CD4-positive, alpha-beta memory T cell (primary cell): ENCODE results near the gene BRF1. TPM values are rescaled to one million over a fixed set of nuclear protein-coding genes. Genes with fewer than 3 reads are reported as not detected.
A peak's percentile ranks its signal among the peaks of the same experiment; 100 is the strongest.

Source experiments
- CTCF ChIA-PET: fragments of 350-600 bp; sonication (Branson Sonifier 250); formaldehyde crosslinking; loops from one replicate; lab custom pipeline; 2021; ENCODE audit warnings: inconsistent platforms; ENCODE audit not compliant: partially characterized antibody; lab: Charles Lee
- POLR2A ChIA-PET: fragments of 350-600 bp; sonication (Branson Sonifier 250); formaldehyde crosslinking; loops from one replicate; lab custom pipeline; 2021; ENCODE audit not compliant: partially characterized antibody; lab: Charles Lee
- DNase-seq, 5 donors: peaks; one replicate each; pipeline versions ENCODE4 v3.0.0 to v3.0.0-alpha.2; 2020 to 2022; ENCODE audit warnings: mixed read lengths in 1 of 5
- H3K27ac ChIP-seq: one replicate; pipeline ENCODE4 v1.7.0; 2013; ENCODE audit warnings: low read depth, low read length
- H3K27me3 ChIP-seq: 2 replicates; pipeline ENCODE4 v1.7.0; 2013; ENCODE audit warnings: mild to moderate bottlenecking, low read length, moderate library complexity; ENCODE audit not compliant: insufficient read depth
- H3K36me3 ChIP-seq: 2 replicates; pipeline ENCODE4 v1.7.0; 2013; ENCODE audit warnings: mild to moderate bottlenecking, low read length, moderate library complexity; ENCODE audit not compliant: insufficient read depth
- H3K4me1 ChIP-seq: 2 replicates; pipeline ENCODE4 v1.7.0; 2013; ENCODE audit warnings: mild to moderate bottlenecking, low read length, moderate library complexity; ENCODE audit not compliant: insufficient read depth
- H3K4me3 ChIP-seq, 2 donors: one replicate each; pipeline ENCODE4 v1.7.0; 2013; ENCODE audit warnings: low read length in 2 of 2, mild to moderate bottlenecking in 1 of 2
- H3K9me3 ChIP-seq, 2 donors: one replicate each; pipeline ENCODE4 v1.7.0; 2013; ENCODE audit warnings: low read length in 2 of 2, control low read depth in 1 of 2; ENCODE audit not compliant: control insufficient read depth in 1 of 2
- H3K27ac Mint-ChIP-seq, 7 donors: one replicate each; pipeline ENCODE4 v1.8.0; 2020 to 2021; ENCODE audit warnings: mixed read lengths in 7 of 7, mild to moderate bottlenecking in 6 of 7, inconsistent platforms in 3 of 7, moderate library complexity in 3 of 7
- H3K27me3 Mint-ChIP-seq, 2 donors: one replicate each; pipeline ENCODE4 v1.8.0; 2020 to 2021; ENCODE audit warnings: mixed read lengths in 2 of 2
- H3K36me3 Mint-ChIP-seq, 2 donors: one replicate each; pipeline ENCODE4 v1.8.0; 2020 to 2021; ENCODE audit warnings: mixed read lengths in 2 of 2, inconsistent platforms in 1 of 2, mild to moderate bottlenecking in 1 of 2
- H3K4me1 Mint-ChIP-seq, 4 donors: one replicate each; pipeline ENCODE4 v1.8.0; 2020 to 2021; ENCODE audit warnings: mixed read lengths in 4 of 4, mild to moderate bottlenecking in 1 of 4
- H3K4me3 Mint-ChIP-seq, 8 donors: one replicate each; pipeline ENCODE4 v1.8.0; 2020 to 2021; ENCODE audit warnings: mixed read lengths in 8 of 8, mild to moderate bottlenecking in 7 of 8, moderate library complexity in 6 of 8, inconsistent platforms in 3 of 8
- H3K9me3 Mint-ChIP-seq, 8 donors: one replicate each; pipeline ENCODE4 v1.8.0; 2020 to 2021; ENCODE audit warnings: mixed read lengths in 8 of 8, mild to moderate bottlenecking in 5 of 8, inconsistent platforms in 3 of 8, moderate library complexity in 1 of 8
- intact Hi-C: fragments of 100-400 bp; cut with micrococcal nuclease; formaldehyde crosslinking; loops from one replicate; pipeline ENCODE4 v1.15.1; 2023
- polyA plus RNA-seq, 2 donors: library from polyadenylated mRNA; unstranded; fragments of 300-500 nt; fragmentation: Illumina TruSeq; gene quantifications; one replicate each; pipeline ENCODE4 v1.2.3, GENCODE V29; 2021
- total RNA-seq, 2 experiments: library from RNA; stranded (reverse); gene quantifications; one replicate each; pipeline ENCODE4 v1.2.3, GENCODE V29; 2021

Gene BRF1
- total and polyA plus RNA-seq, 4 experiments from 2014 or later, result 3.0 to 56.0 (median 30.0) TPM

- Histone ChIP-seq H3K9me3 (no peaks in the 10 kb centered on the region), H3K36me3 (no peaks in the 10 kb centered on the region), H3K4me3 (no peak overlapping the region), H3K4me1 (peaks cover 47% of the 10 kb centered on the region), H3K27ac (no peak overlapping the region), H3K27me3 (peaks cover 8% of the 10 kb centered on the region)
- Mint-ChIP-seq H3K4me1 (peaks cover 14 to 39% (median 21%) of the 10 kb centered on the region in 4 donors), H3K27me3 (peaks cover 17 to 23% of the 10 kb centered on the region in 2 donors), H3K27ac (peak overlapping the region in 3 of 7 donors; percentile 64 to 91 (median 79)), H3K9me3 (no peaks in the 10 kb centered on the region), H3K36me3 (no peaks in the 10 kb centered on the region), H3K4me3 (peak overlapping the region in 7 of 8 donors; percentile 21 to 74 (median 34))
- DNase-seq, result peak in 1 of 5 donors; percentile 66
- CTCF ChIA-PET, result interaction anchor here (0.6 to 2.0 kb wide), 7 partner anchors 9 to 158 kb away, joined by 3 to 7 read pairs (median 4); partner anchors contain the start of gene JAG2
- POLR2A ChIA-PET, result no interaction called here
- intact Hi-C loops, result loop anchor here (2.0 kb wide), 1 partner anchor 159 kb away; no protein-coding TSS in a partner anchor
Measured at GRCh38 chr14:105193916-105194782, 106.7 kb downstream of the BRF1 start.

GRCh38 chr14:105192866-105193731 lies 107.7 kb downstream of the BRF1 start:
- ChIA-PET POLR2A (no interaction called here), CTCF (interaction anchor here (0.6 to 2.0 kb wide), 5 partner anchors 10 to 159 kb away, joined by 3 to 6 read pairs (median 4); partner anchors contain the start of gene JAG2)
- no peak overlapping the region for H3K4me3 ChIP-seq
- H3K36me3 ChIP-seq, result no peaks in the 10 kb centered on the region
- H3K9me3 Mint-ChIP-seq, result peaks cover 0 to 3% (median 0%) of the 10 kb centered on the region in 8 donors
- no peaks in the 10 kb centered on the region for H3K9me3 ChIP-seq
- no peak for DNase-seq
- no peak overlapping the region for H3K27ac Mint-ChIP-seq
- H3K4me1 Mint-ChIP-seq, result peaks cover 14 to 35% (median 21%) of the 10 kb centered on the region in 4 donors
- H3K36me3 Mint-ChIP-seq, result no peaks in the 10 kb centered on the region
- no peak overlapping the region for H3K27ac ChIP-seq
- peaks cover 47% of the 10 kb centered on the region for H3K4me1 ChIP-seq
- peak overlapping the region in 7 of 8 donors; percentile 11 to 74 (median 54) for H3K4me3 Mint-ChIP-seq
- intact Hi-C loops, result no loop called here
- peaks cover 16 to 17% of the 10 kb centered on the region in 2 donors for H3K27me3 Mint-ChIP-seq
- H3K27me3 ChIP-seq, result peaks cover 8% of the 10 kb centered on the region

GRCh38 chr14:105187935-105188524 lies 112.8 kb downstream of the BRF1 start:
- Mint-ChIP-seq H3K27me3 (peaks cover 4% of the 10 kb centered on the region in 2 donors), H3K9me3 (peaks cover 0 to 4% (median 0%) of the 10 kb centered on the region in 8 donors), H3K4me3 (no peak overlapping the region), H3K27ac (no peak overlapping the region), H3K36me3 (no peaks in the 10 kb centered on the region), H3K4me1 (peaks cover 0 to 7% (median under 1%) of the 10 kb centered on the region in 4 donors)
- H3K4me3 ChIP-seq, result no peak overlapping the region
- no peaks in the 10 kb centered on the region for H3K9me3 ChIP-seq
- H3K4me1 ChIP-seq, result peaks cover 5% of the 10 kb centered on the region
- no peak for DNase-seq
- CTCF ChIA-PET, result interaction anchor here (0.9 to 1.2 kb wide), 3 partner anchors 98 to 164 kb away, joined by 3 to 4 read pairs (median 3); no protein-coding TSS in a partner anchor
- no peak overlapping the region for H3K27ac ChIP-seq
- POLR2A ChIA-PET, result no interaction called here
- H3K36me3 ChIP-seq, result no peaks in the 10 kb centered on the region
- intact Hi-C loops, result no loop called here
- H3K27me3 ChIP-seq, result no peaks in the 10 kb centered on the region

- intact Hi-C loops, result no loop called here
- ChIA-PET POLR2A (no interaction called here), CTCF (interaction anchor here (0.9 kb wide), 1 partner anchor 165 kb away, joined by 3 read pairs; no protein-coding TSS in a partner anchor)
- no peaks in the 10 kb centered on the region for H3K27me3 ChIP-seq
- no peak overlapping the region for H3K27ac ChIP-seq
- no peak for DNase-seq
- Mint-ChIP-seq H3K4me1 (peaks cover 0 to 9% (median 2%) of the 10 kb centered on the region in 4 donors), H3K36me3 (no peaks in the 10 kb centered on the region), H3K4me3 (no peak overlapping the region), H3K9me3 (peaks cover 0 to 4% (median 0%) of the 10 kb centered on the region in 8 donors), H3K27ac (no peak overlapping the region), H3K27me3 (peaks cover 4% of the 10 kb centered on the region in 2 donors)
- H3K4me3 ChIP-seq, result no peak overlapping the region
- peaks cover 3% of the 10 kb centered on the region for H3K4me1 ChIP-seq
- H3K36me3 ChIP-seq, result no peaks in the 10 kb centered on the region
- no peaks in the 10 kb centered on the region for H3K9me3 ChIP-seq
Measured at GRCh38 chr14:105187116-105187515, 113.7 kb downstream of the BRF1 start.

GRCh38 chr14:105185973-105186372 lies 114.8 kb downstream of the BRF1 start:
- intact Hi-C loops, result no loop called here
- CTCF ChIA-PET, result no interaction called here
- POLR2A ChIA-PET, result no interaction called here
- H3K36me3 ChIP-seq, result no peaks in the 10 kb centered on the region
- no peak for DNase-seq
- H3K4me1 Mint-ChIP-seq, result peaks cover 0 to 12% (median 3%) of the 10 kb centered on the region in 4 donors
- H3K9me3 ChIP-seq, result no peaks in the 10 kb centered on the region
- peaks cover 4% of the 10 kb centered on the region in 2 donors for H3K27me3 Mint-ChIP-seq
- H3K4me3 Mint-ChIP-seq, result no peak overlapping the region
- H3K9me3 Mint-ChIP-seq, result peaks cover 0 to 4% (median 0%) of the 10 kb centered on the region in 8 donors
- H3K27ac ChIP-seq, result no peak overlapping the region
- H3K4me1 ChIP-seq, result peaks cover 12% of the 10 kb centered on the region
- H3K36me3 Mint-ChIP-seq, result no peaks in the 10 kb centered on the region
- H3K27me3 ChIP-seq, result no peaks in the 10 kb centered on the region
- no peak overlapping the region for H3K4me3 ChIP-seq
- peak overlapping the region in 1 of 7 donors; percentile 15 for H3K27ac Mint-ChIP-seq

GRCh38 chr14:105185001-105185400 lies 115.8 kb downstream of the BRF1 start:
- intact Hi-C loops, result no loop called here
- Mint-ChIP-seq H3K4me1 (peaks cover 1 to 13% (median 8%) of the 10 kb centered on the region in 4 donors), H3K4me3 (no peak overlapping the region), H3K9me3 (peaks cover 0 to 4% (median 0%) of the 10 kb centered on the region in 8 donors), H3K36me3 (no peaks in the 10 kb centered on the region), H3K27ac (no peak overlapping the region), H3K27me3 (peaks cover 4% of the 10 kb centered on the region in 2 donors)
- H3K27ac ChIP-seq, result no peak overlapping the region
- no peaks in the 10 kb centered on the region for H3K27me3 ChIP-seq
- ChIA-PET POLR2A (no interaction called here), CTCF (no interaction called here)
- peaks cover 19% of the 10 kb centered on the region for H3K4me1 ChIP-seq
- no peaks in the 10 kb centered on the region for H3K9me3 ChIP-seq
- no peak for DNase-seq
- H3K36me3 ChIP-seq, result no peaks in the 10 kb centered on the region
- H3K4me3 ChIP-seq, result no peak overlapping the region
